ENCODE measurements around the gene C5AR1.
"Not testable (repeated sequence)": the region's sequence is repeated elsewhere in the genome, so short reads cannot be mapped to it uniquely, and the experiment has no call there.

Gene C5AR1

DNA sequence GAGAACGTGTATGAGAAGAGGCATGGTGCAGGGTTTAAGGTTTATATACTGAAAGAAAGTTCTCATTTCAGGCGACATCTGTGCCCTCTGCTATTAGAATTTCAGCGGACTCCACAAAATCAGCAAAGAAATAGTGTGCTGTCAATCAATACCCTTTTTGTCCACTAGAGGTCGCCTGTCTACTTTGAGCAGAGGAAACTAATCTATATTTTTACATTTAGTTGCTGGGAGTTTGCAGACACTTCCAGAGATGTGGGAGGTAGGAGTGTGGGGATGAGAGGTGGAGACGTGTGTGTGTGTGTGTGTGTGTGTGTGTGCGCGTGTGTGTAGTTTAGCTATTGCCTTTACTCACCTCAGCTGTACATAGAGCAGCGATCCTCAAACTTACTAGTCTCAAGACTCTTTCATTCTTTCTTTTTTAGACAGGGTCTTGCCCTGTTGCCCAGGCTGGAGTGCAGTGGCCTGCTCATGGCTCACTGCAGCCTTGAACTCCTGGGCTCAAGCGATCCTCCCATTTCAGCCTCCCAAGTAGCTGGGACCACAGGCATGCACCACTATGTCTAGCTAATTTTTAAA is 25.2 kb upstream of the C5AR1 start:
- peak; percentile 49 to 55 for DNase-seq

DNA sequence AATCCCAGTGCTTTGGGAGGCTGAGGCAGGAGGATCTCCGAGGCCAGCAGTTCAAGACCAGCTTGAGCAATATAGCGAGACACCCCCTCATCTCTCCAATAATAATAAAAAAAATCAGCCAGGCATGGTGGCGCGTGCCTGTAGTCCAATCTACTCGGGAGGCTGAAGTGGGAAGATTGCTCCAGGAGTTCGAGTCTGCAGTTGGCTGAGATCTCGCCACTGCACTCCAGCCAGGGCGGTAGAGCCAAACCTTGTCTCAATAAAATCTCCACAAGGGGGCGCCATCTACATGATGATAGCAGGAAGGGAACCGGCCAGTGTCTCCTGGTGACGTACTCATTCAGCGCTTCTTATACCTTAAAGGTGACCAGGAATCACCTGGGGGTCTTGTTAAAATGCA is 13.6 kb upstream of the C5AR1 start:
- DNase-seq, result peak; percentile 51 to 73

DNA sequence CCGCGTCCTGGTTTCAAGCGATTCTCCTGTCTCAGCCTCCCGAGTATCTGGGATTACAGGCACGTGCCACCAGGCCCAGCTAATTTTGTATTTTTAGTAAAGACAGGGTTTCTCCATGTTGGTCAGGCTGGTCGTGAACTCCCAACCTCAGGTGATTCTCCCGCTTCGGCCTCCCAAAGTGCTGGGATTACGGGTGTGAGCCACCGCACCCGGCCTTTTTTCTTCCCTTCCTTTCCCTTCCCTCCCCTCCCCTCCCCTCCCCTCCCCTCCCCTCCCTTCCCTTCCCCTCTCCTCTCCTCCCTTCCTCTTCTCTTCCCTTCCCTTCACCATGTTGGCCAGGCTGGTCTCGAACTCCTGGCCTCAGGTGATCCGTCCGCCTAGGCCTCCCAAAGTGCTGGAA is 8.8 kb upstream of the C5AR1 start:
- DNase-seq, result not testable (repeated sequence)

DNA sequence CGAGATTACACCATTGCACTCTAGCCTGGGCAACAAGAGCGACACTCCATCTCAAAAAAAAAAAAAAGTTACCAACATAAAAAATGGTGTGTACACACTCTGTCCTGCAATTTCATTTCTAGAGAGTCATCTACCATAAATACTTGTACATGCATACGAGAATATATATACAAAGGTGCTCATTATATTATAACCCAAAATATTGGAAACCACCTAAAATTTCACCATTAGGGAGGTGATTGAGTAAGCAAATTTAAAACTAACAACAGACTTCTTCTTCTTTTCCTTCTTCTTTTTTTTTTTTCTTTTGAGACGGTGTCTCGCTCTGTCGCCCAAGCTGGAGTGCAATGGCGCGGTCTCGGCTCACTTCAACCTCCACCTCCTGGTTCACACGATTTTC is 7.4 kb upstream of the C5AR1 start:
- DNase-seq, result peak in 1 of 2 experiments; percentile 5

DNA sequence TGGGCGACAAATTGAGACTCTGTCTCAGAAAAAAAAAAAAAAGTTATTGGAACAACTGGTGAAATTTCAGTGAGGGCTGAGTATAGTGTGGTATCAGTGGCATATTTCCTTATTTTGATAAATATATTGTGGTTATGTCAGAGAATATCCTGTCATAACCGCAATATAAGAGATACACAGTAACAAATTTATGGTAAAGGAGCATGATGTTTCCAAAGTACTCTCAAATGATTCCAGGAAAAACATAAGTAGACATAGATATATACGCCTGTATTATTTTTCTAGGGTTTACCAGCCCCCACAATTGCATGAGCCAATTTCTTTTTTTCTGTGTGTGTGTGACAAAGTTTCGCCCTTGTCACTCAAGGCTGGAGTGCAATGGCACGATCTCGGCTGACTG is 5.7 kb upstream of the C5AR1 start:
- no peak for DNase-seq

DNA sequence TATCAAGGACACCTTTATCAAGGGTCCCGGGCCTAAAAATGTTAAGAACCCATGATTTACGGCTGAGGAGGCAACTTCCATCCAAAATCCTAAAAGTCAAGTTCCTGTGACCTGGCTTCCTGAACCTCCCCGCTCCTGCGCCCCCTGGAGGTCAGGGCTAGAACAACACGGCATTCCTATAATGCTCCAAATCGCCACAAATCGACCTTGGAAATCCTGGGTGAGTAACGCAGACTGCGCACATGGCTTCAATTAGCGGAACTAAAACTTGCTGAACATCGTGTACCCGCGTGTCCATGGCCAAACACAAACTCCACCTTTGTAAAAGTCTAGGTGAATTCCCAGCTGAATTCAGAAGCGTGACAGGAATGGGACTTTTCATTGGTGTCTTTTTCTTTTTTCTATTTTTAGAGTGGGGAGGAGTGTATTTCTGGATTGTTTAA is 4.3 kb upstream of the C5AR1 start:
- peak; percentile 28 to 39 for DNase-seq

DNA sequence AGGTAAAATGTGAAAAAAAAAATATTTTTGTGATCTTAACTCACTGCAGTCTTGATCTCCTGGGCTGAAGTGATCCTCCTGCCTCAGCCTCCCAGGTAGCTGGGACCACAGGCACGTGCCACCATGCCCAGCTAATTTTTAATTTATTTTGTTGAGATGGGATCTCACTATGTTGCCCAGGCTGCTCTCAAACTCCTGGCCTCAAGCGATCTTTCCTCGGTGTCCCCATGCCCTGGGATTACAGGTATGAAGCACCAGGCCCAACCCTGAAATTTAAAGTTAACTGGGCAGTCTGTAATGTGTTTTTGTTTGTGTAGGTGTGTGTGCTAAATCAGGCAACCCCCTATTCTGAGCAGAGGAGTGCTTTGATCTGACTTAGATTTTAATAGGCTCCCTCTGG is 3.4 kb upstream of the C5AR1 start:
- no peak for DNase-seq

DNA sequence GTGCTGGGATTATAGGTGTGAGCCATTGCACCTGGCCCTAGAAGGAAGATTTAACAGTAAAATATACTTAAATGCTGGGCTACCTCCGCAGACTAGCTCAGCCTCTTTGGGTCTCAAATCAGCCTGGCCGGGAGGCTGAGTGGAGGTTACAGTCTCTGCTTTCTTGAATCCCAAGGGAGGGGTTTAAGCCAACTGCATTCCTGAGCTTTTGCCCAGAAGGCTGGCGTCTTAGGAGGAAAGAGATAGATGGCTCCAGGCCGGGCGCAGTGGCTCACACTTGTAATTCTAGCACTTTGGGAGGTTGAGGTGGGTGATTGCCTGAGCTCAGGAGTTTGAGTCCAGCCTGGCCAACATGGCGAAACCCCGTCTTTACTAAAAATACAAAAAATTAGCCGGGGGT is 623 bp upstream of the C5AR1 start:
- no peak for DNase-seq

DNA sequence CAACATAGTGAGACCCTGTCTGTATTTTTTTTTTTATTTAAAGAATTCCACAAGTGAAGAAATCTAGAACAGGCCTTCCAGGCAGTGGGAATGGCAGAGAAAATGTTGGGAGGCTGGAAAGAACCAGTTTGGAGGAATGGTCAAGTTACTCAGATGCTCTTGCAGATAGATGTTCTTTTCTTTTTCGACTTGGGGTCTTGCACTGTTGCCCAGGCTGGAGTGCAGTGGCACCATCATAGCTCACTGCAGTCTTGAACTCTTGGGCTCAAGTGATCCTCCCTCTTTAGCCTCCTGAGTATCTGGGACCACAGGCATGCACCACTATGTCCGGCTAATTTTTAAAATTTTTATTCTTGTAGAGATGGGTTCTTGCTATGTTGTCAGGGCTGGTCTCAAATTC is 662 bp downstream of the C5AR1 start:
- DNase-seq, result no peak

DNA sequence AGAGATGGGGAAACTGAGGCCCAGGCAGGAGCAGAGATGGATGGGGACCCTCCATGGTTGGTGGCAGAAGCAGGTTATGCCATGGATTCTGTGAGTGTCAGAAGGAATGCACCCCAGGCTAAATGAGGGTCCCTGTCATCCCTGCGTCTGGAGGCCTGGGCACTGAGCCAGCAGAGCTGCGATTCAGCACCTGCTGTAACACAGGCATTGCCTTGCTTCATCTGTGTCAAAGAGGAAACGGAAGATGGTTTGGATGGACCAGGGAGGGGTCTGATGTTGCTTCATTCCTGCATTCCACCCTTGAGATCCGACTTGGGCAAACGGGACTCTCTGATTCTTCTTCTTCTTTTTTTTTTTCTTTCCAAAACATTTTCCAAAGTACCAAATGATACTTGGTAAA is 1.2 kb downstream of the C5AR1 start:
- peak; percentile 45 to 58 for DNase-seq

DNA sequence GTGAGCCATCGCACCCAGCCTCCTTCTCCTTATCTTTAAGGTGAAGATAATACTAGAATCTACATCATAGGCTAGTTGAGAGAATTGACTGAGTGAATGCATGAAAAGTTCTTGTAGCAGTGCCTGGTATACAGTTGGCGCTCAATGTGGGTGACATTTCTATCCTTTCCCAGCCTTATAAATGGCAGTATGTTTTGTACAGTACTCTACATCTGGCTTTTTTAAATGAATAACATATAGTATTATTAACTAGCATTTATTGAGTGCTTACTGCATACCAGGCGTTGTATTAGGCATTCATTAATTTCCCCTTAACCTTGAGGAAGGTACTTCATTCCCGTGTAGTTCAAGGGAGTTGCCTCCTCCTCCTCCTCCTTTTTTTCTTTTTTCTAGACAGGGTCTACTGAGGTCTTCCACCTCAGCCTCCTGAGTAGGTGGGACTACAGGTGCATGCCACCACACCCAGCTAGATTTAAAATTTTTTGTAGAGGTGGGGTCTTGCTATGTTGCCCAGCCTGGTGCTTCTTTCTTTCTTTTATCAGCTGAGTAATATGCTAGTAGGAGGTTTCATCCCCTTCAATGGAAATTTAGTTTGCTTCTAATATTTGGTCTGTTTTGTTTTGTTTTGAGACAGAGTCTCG is 2.8 kb downstream of the C5AR1 start:
- DNase-seq, result no peak

DNA sequence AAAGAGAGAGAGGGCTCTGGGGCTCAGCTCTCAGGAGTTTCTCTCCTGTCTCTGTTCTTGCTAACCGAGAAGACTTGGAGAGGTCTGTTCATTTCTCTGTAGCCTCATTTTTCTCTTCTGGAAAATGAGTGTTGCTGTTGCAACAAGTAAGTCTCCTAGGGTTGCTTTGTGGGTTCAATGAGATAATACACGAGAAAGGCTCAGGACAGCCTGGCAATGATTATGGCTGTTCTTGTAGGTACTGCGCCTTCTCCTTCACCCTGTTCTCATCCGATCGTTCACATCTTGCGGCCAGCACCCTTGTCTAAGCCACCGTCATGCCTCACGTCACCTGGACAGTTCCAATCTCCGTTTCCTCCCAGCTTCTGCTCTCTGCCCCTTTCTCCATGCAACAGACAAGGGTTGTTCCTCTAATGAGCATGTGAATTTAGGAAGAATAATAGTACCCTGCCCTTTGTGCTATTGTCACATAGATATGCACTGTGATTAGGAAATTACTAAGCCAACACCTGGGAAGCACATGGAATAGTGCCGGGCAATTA is 4.2 kb downstream of the C5AR1 start:
- no peak for DNase-seq

DNA sequence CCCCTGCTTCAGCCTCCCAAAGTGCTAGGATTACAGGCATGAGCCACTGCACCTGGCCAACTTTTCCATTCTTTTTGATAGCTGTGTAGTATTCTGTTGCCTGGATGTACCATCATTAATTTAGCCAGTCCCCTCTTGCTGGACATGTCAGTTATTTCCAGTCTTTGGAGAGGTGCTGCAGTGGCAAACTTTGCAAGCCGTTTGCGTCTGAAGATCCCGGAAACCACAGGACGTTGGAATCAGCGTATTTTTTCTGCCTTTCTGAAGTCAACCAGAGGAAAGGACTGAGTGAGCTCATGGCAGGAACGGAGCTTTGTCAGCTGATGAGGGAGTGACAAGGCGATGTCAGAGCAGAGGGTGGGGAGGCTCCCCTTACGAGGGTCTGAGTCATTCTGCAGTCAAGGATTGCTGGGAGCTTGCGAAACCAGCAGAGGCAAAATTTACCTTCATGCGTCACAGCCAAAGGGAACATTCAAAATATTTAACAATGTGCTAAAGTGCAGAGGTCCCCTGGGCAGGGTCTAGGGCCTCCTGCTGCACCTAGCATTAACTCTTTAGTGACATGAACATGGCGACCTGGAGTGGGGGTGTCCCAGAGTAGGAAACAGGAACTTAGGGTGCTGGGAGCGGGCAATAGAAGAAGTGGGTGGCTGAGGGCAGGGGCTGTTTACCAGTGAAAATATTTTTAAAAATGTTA is 5.6 kb downstream of the C5AR1 start:
- peak; percentile 95 to 99 for DNase-seq

DNA sequence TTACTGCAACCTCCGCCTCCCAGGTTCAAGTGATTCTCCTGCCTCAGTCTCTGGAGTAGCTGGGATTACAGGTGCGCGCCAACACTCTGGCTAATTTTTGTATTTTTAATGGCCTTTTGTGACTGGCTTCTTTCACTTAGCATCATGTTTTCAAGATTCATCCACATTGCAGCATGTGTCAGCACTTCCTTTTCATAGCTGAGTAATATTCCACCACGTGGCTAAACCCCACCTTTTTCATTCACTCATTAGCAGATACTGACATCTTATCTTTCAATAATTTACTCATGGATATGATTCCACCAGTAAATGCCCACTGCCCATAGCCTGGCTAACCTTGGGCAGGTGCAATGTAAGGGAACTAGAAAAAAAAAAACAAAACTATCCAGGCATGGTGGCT is 6.9 kb downstream of the C5AR1 start:
- DNase-seq, result no peak

DNA sequence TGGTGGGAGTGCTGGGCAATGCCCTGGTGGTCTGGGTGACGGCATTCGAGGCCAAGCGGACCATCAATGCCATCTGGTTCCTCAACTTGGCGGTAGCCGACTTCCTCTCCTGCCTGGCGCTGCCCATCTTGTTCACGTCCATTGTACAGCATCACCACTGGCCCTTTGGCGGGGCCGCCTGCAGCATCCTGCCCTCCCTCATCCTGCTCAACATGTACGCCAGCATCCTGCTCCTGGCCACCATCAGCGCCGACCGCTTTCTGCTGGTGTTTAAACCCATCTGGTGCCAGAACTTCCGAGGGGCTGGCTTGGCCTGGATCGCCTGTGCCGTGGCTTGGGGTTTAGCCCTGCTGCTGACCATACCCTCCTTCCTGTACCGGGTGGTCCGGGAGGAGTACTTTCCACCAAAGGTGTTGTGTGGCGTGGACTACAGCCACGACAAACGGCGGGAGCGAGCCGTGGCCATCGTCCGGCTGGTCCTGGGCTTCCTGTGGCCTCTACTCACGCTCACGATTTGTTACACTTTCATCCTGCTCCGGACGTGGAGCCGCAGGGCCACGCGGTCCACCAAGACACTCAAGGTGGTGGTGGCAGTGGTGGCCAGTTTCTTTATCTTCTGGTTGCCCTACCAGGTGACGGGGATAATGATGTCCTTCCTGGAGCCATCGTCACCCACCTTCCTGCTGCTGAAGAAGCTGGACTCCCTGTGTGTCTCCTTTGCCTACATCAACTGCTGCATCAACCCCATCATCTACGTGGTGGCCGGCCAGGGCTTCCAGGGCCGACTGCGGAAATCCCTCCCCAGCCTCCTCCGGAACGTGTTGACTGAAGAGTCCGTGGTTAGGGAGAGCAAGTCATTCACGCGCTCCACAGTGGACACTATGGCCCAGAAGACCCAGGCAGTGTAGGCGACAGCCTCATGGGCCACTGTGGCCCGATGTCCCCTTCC is 10.5 kb downstream of the C5AR1 start:
- no peak for DNase-seq

DNA sequence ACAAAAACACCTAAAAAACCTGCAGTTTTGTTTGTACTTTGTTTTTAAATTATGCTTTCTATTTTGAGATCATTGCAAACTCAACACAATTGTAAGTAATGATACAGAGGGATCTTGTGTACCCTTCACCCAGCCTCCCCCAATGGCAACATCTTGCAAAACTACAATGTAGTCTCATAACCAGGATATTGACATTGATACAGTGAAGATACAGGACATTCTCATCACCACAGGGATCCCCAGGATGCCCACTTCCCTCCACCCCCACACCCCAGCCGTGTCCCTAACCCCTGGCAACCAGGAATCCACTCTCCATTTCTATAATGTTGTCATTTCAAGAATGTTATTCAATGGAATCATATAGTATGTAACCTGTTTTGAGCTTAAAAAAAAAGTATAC is 12.0 kb downstream of the C5AR1 start:
- DNase-seq, result no peak

DNA sequence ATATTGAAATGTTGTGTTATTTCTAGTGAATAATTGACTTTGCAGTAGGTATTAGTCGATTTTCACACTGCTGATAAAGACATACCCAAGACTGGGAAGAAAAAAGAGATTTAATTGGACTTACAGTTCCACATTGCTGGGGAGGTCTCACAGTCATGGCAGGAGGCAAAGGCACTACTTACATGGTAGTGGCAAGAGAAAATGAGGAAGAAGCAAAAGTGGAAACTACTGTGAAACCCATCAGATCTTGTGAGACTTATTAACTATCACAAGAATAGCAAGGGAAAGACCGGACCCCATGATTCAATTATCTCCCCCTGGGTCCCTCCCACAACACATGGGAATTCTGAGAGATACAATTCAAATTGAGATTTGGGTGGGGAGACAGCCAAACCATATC is 12.4 kb downstream of the C5AR1 start:
- DNase-seq, result peak in 1 of 2 experiments; percentile 2

DNA sequence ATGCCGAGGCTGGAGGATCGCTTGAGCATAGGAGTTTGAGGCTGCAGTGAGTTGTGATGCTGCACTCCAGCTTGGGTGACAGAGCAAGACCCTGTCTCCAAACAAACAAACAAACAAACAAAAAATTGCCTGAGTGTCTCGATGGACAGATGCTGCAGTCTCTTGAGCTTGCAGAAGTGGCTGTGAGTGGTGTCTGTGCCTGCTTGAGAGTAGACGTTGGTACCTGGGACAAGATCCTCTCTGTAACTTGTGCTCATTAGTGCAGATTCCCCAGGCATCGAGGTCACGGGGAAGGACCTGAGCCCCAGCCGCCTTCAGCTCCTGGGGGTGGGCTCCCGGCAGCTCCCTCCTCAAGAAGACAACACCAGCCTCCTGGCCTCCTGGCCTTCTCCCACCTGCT is 13.7 kb downstream of the C5AR1 start:
- no peak for DNase-seq

DNA sequence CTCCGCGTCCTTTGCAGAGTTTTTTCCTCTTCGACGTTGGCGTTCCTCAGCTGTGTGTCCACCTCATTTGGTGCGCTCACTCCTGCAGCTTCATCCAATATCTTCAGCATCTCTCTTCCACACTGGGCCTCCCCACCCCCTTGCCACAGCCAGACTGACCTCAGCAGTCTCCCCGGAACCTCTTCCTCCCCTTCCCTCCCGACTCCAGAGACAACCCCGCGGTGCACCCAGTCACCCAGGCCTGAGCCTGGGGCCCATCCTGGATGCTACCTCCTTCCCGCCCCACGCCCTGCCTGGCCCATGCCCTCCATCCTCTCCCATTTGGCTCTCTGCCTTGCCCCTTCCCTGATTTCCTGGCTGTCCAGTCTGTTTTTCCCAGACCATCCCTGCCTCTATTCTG is 14.2 kb downstream of the C5AR1 start:
- no peak for DNase-seq

DNA sequence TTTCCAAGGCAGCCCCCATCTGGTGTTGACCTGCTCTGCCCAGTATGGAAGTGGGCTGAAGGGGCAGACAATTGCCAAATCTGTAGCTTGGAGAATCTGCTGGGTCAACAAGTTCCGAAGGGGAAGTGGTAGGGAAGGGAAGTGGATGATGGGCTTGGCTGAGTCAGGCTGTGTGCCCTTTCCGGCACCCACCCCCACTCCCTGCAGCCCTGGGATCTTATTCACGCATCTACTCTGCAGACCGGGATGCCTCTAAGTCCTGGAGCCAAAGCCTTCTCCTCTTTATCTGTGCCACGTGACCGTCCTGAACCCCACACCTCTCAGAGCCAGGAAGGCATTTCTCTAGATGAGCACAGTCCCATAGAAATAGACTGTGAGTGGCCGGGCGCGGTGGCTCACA is 14.8 kb downstream of the C5AR1 start:
- no peak for DNase-seq

DNA sequence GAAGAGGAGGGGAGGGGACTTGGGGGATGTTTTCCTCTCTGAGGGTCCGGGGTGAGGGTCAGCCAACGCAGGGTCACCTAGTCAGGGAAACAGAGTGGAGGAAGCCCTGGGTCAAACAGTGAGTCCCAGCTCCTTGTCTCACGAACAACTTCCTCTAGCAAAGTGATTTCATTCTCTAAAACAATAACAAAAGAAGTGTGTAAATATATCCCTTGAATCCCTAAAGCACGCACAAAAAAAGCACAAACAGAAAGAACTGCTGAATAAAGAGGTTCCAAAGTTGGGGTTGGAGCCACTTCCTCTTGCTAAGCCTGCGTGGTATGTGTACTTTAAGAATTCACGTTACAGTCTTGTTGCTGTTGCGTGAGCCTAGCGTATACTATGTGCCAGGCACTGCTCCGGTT is 20.8 kb downstream of the C5AR1 start:
- peak in 1 of 2 experiments; percentile 1 for DNase-seq

DNA sequence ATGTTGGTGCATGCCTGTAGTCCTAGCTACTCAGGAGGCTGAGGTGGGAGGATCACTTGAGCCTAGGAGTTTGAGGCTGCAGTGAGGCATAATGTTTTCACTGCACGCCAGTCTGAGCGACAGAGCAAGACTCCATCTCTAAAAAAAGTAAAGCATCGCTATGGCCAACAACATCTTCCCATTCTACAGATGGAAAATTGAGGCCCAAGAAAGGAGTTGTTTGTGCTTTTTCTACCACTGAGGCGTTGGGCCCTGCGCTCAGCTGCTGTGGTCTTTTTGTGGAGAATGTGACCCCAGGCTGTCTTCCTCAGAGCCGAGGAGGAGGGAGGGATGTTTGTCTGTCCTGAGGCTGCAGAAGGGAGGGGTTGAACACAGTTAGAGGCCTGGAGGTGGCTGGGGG is 21.8 kb downstream of the C5AR1 start:
- no peak for DNase-seq

DNA sequence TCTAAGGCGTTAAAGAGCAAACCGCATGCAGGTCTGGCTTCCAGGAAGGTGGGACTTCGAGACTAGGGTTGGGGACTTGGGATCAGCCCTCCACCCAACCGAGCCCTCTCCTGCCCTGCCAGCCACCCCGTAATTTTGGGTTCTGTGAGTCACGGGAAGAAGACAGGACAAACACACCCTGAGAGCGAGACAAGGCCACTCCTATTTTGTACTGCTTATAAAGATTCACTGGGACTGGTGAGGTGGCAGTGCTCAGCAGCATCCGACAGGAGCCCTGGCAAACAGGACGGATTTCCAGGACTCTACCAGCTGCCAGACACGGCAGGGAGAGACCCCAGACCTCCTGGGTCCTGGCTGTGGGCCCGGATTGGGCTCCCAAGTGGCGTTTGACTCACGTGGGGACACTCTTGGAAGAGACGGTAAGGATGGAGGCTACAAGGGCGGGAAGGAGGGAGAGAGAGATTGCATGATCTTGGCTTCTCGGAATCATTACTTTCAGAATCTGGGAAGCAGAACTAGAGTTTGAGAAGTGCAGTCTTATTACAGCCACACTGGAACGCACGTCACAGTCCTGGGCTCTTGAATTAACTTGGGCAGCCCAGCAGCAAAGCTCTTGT is 22.4 kb downstream of the C5AR1 start, which contains the start of gene C5AR2:
TSS of gene C5AR2 (plus strand) at position 245 of the 617 bp plus-strand sequence. CDS start 8,625 bp downstream, outside the sequence.
- DNase-seq, result no peak

All from AML-193 (cell line).